Measurements from ENCODE around the gene PPP1R9B. TPM values are rescaled to one million over a fixed set of nuclear protein-coding genes. Genes with fewer than 3 reads are reported as not detected.
A peak's percentile ranks its signal among the peaks of the same experiment; 100 is the strongest.

PPP1R9B gene
- total and polyA plus RNA-seq, 2 of the 8 experiments (the other 6 are each of a cell fraction or from before 2014, with no cell fraction given): 5.2 to 13.1 TPM

DNA sequence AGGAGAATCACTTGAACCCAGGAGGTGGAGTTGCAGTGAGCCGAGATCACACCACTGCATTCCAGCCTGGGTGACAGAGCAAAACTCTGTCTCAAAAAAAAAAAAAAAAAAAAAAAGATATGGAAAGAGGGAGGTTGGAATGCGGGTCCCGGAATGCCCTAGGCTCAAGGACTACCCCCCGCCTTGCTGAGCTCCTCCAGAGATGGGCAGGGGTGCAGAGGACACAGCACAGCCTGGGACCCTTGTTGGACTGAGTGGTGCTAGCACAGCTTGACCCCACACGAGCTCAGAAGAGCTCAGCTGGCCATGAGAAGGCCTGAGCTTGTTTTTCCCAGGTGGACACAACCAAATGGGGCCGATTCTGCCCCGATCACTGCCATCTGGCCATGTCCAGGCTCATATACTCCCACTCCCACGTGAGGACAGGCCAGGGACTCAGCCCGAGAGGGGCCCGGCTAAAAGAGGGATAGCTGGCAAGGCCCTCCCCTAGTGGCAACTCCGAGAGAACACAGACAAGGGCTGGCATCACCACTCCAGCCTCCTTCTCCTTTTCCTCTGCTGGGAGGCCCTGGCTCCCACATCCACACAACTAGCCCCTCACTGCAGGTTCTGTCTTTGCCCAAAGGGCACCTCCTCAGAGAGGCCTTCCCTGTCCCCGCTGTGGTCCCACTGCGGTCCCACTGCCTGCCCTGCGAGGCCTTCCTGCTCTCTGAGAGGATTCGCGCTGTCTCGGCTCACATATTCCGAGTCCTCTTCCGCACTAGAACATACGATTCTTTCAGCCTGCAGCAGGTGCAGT lies 26.3 kb upstream of the PPP1R9B start:
- Histone ChIP-seq H3K4me3 (ENCODE audit: extremely low read depth in 1 of 4, insufficient read depth in 2 of 4, low read depth in 3 of 4, low read length in 4 of 4) (no peak overlapping the region), H3K9ac (replicated peaks in 1 of 4; ENCODE audit: extremely low read depth in 1 of 4, low read depth in 3 of 4, low read length in 3 of 4) (no peak overlapping the region), H2BK120ac (replicated peaks; ENCODE audit: low read depth, low read length) (no peak overlapping the region), H4K20me1 (replicated peaks in 1 of 2; ENCODE audit: control insufficient read depth in 1 of 2, insufficient read depth in 2 of 2, low read length in 2 of 2) (no peaks in the 10 kb centered on the region), H4K91ac (replicated peaks; ENCODE audit: insufficient read length, low read length) (peak overlapping the region; percentile 6), H2BK15ac (ENCODE audit: low read length) (peak overlapping the region; percentile 5; the same call in 1 of the 2 replicates), H3K56ac (replicated peaks; ENCODE audit: insufficient read length, low read depth, low read length) (no peak overlapping the region), H2BK20ac (ENCODE audit: low read length) (0 out of 2 replicates have a peak overlapping the region, but pooled peaks have one; percentile 43), H4K8ac (ENCODE audit: extremely low read depth, insufficient read depth, low read length) (peak overlapping the region; percentile 7; the same call in 1 of the 2 replicates), H3K4me2 (ENCODE audit: insufficient read depth in 1 of 2, low read depth in 2 of 2, low read length in 2 of 2) (no peak overlapping the region), H3K79me1 (ENCODE audit: low read depth, low read length) (no peaks in the 10 kb centered on the region), H2BK5ac (ENCODE audit: low read depth, low read length) (no peak overlapping the region), H3K27me3 (replicated peaks in 1 of 4; ENCODE audit: control insufficient read depth in 3 of 4, extremely low read depth in 1 of 4, insufficient read depth in 3 of 4, low read length in 3 of 4) (no peaks in the 10 kb centered on the region), H3K4me1 (replicated peaks in 1 of 4; ENCODE audit: control insufficient read depth in 3 of 4, insufficient read depth in 4 of 4, low read length in 3 of 4) (peaks cover 4 to 20% (median 12%) of the 10 kb centered on the region in 4 experiments), H3K79me2 (ENCODE audit: control insufficient read depth in 1 of 2, insufficient read depth in 2 of 2, low read length in 2 of 2) (no peaks in the 10 kb centered on the region), H3K36me3 (ENCODE audit: control insufficient read depth in 2 of 4, insufficient read depth in 4 of 4, low read length in 3 of 4) (no peaks in the 10 kb centered on the region), H4K5ac (ENCODE audit: insufficient read length, low read depth, low read length) (no peak overlapping the region), H3K14ac (ENCODE audit: insufficient read length) (no peak overlapping the region), H3K9me3 (ENCODE audit: insufficient read depth in 2 of 2, low read depth in 1 of 2, low read length in 1 of 2) (no peaks in the 10 kb centered on the region), H3K23me2 (ENCODE audit: low read depth, low read length) (no peaks in the 10 kb centered on the region), H2AK5ac (ENCODE audit: low read depth, low read length) (0 out of 2 replicates have a peak overlapping the region, but pooled peaks have one; percentile 5), H3K27ac (ENCODE audit: low read depth, low read length) (no peak overlapping the region), H3K23ac (ENCODE audit: insufficient read length) (no peak overlapping the region), H2AFZ (ENCODE audit: low read length) (no peak overlapping the region), H3K18ac (ENCODE audit: extremely low read depth, low read length) (no peak overlapping the region), H3K4ac (replicated peaks; ENCODE audit: insufficient read length, low read depth, low read length) (peak overlapping the region; percentile 4), H2BK12ac (ENCODE audit: low read depth, low read length) (peak overlapping the region; percentile 39; the same call in 1 of the 2 replicates)
- FAIRE-seq: no peak
- TF ChIP-seq, protein P1, sequence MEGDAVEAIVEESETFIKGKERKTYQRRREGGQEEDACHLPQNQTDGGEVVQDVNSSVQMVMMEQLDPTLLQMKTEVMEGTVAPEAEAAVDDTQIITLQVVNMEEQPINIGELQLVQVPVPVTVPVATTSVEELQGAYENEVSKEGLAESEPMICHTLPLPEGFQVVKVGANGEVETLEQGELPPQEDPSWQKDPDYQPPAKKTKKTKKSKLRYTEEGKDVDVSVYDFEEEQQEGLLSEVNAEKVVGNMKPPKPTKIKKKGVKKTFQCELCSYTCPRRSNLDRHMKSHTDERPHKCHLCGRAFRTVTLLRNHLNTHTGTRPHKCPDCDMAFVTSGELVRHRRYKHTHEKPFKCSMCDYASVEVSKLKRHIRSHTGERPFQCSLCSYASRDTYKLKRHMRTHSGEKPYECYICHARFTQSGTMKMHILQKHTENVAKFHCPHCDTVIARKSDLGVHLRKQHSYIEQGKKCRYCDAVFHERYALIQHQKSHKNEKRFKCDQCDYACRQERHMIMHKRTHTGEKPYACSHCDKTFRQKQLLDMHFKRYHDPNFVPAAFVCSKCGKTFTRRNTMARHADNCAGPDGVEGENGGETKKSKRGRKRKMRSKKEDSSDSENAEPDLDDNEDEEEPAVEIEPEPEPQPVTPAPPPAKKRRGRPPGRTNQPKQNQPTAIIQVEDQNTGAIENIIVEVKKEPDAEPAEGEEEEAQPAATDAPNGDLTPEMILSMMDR (IDR thresholded peaks at IDR 0.05; ENCODE audit: control extremely low read depth in 1 of 3, insufficient read depth in 1 of 3, low read depth in 1 of 3, low read length in 3 of 3): peak in 2 of 3 experiments; percentile 30 to 34; a peak in 3 of 4 replicates
- TF ChIP-seq TEAD4 (IDR thresholded peaks at IDR 0.05; ENCODE audit: low read depth, low read length) (0 out of 2 replicates have a peak, but pooled peaks have one; percentile 24), GABPA (IDR thresholded peaks at IDR 0.05; ENCODE audit: borderline replicate concordance, insufficient read depth, low read length) (no peak), EP300 (IDR thresholded peaks at IDR 0.05; ENCODE audit: borderline replicate concordance in 1 of 2, low read depth in 2 of 2, low read length in 2 of 2) (no peak), RAD21 (IDR thresholded peaks at IDR 0.05 in 1 of 2, conservative IDR thresholded peaks at IDR 0.05 in 1 of 2; ENCODE audit: low read depth in 2 of 2, low read length in 2 of 2) (no peak)
- POLR2A ChIA-PET (ENCODE audit: partially characterized antibody): interaction anchor here (1.1 to 2.5 kb wide), 5 partner anchors 11 to 185 kb away, joined by 4 to 9 read pairs (median 7); partner anchors contain the start of genes COL1A1 and TMEM92
- 82% methylated on average over 20 of the region's 20 CpGs; no CpG with 5 or more reads in 1 of the 2 experiments for WGBS, 2 experiments (ENCODE audit: extremely low coverage in 1 of 2, insufficient coverage in 1 of 2, insufficient read length in 1 of 2, insufficient replicate concordance in 2 of 2, low coverage in 1 of 2, low lambda C conversion rate in 2 of 2, missing lambda C conversion rate in 1 of 2)
- CTCF ChIA-PET (ENCODE audit: partially characterized antibody): interaction anchor here (0.5 to 17.0 kb wide), 20 partner anchors 8 to 394 kb away, joined by 3 to 299 read pairs (median 4); partner anchors contain the start of genes COL1A1, SGCA and TMEM92
- no peak for DNase-seq (ENCODE audit: low read depth in 1 of 2, low spot score in 2 of 2)
